Measurements from ENCODE around the gene MYL10. TPM values are rescaled to one million over a fixed set of nuclear protein-coding genes. Genes with fewer than 3 reads are reported as not detected.

The MYL10 gene
- total RNA-seq, 1 donor from 2014 or later = not detected

DNA sequence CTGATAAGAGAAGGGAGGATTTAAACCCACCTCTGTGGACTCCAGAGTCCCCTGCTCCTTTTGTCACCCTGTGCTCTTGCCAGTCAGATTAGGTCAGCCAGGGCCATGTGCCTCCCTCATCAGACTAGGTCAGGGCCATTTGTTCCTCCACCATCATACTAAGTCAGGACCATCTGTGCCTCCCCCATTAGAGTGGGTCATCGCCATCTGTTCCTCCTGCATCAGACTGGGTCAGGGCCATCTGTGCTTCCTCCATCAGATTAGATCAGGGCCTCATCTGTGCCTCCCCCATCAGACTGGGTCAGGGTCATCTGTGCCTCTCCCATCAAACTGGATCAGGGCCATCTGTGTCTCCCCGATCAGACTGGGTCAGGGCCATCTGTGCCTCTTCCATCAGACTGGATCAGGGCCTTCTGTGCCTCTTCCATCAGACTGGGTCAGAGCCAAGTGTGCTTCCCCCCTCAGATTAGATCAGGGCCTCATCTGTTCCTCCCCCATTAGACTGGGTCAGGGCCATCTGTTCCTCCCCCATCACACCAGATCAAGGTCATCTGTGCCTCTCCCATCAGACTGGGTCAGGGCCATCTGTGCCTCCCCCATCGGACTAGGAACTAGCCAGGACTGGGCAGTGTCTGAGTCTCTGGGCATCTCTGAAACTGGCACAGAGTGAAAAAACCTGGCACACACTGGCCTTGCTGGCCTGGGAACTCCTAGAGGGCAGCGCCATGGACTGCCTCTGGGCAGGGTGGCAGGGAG lies 11.5 kb downstream of the MYL10 start:
- Mint-ChIP-seq H3K27ac (ENCODE audit: unreplicated experiment) (no peak overlapping the region), H3K27me3 (ENCODE audit: unreplicated experiment) (no peaks in the 10 kb centered on the region), H3K4me1 (ENCODE audit: unreplicated experiment) (peaks cover 35% of the 10 kb centered on the region), H3K4me3 (ENCODE audit: unreplicated experiment) (no peak overlapping the region), H3K36me3 (ENCODE audit: unreplicated experiment) (no peaks in the 10 kb centered on the region), H3K9me3 (ENCODE audit: unreplicated experiment) (no peaks in the 10 kb centered on the region)
- TF ChIP-seq, protein P1, sequence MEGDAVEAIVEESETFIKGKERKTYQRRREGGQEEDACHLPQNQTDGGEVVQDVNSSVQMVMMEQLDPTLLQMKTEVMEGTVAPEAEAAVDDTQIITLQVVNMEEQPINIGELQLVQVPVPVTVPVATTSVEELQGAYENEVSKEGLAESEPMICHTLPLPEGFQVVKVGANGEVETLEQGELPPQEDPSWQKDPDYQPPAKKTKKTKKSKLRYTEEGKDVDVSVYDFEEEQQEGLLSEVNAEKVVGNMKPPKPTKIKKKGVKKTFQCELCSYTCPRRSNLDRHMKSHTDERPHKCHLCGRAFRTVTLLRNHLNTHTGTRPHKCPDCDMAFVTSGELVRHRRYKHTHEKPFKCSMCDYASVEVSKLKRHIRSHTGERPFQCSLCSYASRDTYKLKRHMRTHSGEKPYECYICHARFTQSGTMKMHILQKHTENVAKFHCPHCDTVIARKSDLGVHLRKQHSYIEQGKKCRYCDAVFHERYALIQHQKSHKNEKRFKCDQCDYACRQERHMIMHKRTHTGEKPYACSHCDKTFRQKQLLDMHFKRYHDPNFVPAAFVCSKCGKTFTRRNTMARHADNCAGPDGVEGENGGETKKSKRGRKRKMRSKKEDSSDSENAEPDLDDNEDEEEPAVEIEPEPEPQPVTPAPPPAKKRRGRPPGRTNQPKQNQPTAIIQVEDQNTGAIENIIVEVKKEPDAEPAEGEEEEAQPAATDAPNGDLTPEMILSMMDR (IDR thresholded peaks at IDR 0.05) = no peak
- no peak for DNase-seq (ENCODE audit: extremely low spot score, unreplicated experiment)

- TF ChIP-seq, protein P1 (IDR thresholded peaks at IDR 0.05) = no peak
- Mint-ChIP-seq H3K4me3 (ENCODE audit: unreplicated experiment) (no peak overlapping the region), H3K27me3 (ENCODE audit: unreplicated experiment) (no peaks in the 10 kb centered on the region), H3K4me1 (ENCODE audit: unreplicated experiment) (peaks cover 37% of the 10 kb centered on the region), H3K9me3 (ENCODE audit: unreplicated experiment) (no peaks in the 10 kb centered on the region), H3K36me3 (ENCODE audit: unreplicated experiment) (no peaks in the 10 kb centered on the region), H3K27ac (ENCODE audit: unreplicated experiment) (peak overlapping the region; percentile 63)
- DNase-seq (ENCODE audit: extremely low spot score, unreplicated experiment) = no peak
Observed at GRCh38 chr7:101615446-101615845, 13.7 kb downstream of the MYL10 start.

- TF ChIP-seq, protein P1 (IDR thresholded peaks at IDR 0.05) = no peak
- Mint-ChIP-seq H3K27me3 (ENCODE audit: unreplicated experiment) (no peaks in the 10 kb centered on the region), H3K4me1 (ENCODE audit: unreplicated experiment) (peaks cover 37% of the 10 kb centered on the region), H3K27ac (ENCODE audit: unreplicated experiment) (peak overlapping the region; percentile 63), H3K4me3 (ENCODE audit: unreplicated experiment) (no peak overlapping the region), H3K36me3 (ENCODE audit: unreplicated experiment) (no peaks in the 10 kb centered on the region), H3K9me3 (ENCODE audit: unreplicated experiment) (no peaks in the 10 kb centered on the region)
- no peak for DNase-seq (ENCODE audit: extremely low spot score, unreplicated experiment)
Observed at GRCh38 chr7:101614939-101615302, 14.2 kb downstream of the MYL10 start.

DNA sequence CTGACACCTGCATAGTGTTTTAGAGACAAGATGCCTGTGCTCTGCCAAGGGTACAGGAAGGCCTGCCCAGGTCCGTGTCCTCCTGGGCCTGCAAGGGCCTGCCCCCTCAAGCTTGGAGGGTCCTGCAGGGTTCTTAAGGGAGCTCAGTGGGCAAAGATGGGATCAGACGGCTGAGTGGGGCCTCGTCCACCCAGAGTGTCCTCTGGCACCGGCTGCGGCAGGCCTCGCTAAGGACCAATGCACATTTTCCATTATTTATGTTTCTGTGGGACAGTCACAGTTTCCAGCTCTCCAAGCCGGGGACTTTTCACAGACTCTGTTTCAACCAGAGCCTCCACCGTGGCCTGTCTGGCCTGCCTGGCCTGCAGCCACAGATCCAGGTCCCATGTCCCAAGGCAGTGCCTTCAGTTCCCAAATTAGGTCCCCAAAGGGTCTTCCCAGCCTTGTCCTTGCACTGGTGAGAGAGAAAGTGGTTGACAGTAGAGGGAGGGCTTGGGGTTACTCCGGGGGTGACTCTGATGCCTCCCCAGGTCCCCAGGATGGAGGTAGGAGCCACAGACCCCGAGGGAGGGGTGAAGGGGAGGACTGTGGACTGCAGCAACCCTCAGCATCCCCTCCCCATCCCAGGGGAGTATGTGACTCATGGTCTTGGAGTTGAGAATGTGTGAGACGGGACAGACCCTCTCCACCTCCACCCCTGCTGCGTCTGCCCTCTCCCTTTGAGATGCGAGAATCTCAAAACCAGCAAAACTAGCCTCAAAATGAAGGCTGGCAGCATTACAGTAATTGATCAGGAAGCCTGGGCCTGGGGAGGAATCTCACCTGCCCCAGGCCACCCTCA lies 14.8 kb downstream of the MYL10 start:
- Mint-ChIP-seq H3K9me3 (ENCODE audit: unreplicated experiment) (no peaks in the 10 kb centered on the region), H3K4me3 (ENCODE audit: unreplicated experiment) (no peak overlapping the region)

More for the DNA sequence above, 14.8 kb downstream of the MYL10 start:
- DNase-seq (ENCODE audit: extremely low spot score, unreplicated experiment) = no peak
- Mint-ChIP-seq H3K36me3 (ENCODE audit: unreplicated experiment) (no peaks in the 10 kb centered on the region), H3K27me3 (ENCODE audit: unreplicated experiment) (no peaks in the 10 kb centered on the region), H3K4me1 (ENCODE audit: unreplicated experiment) (peaks cover 37% of the 10 kb centered on the region), H3K27ac (ENCODE audit: unreplicated experiment) (peak overlapping the region; percentile 63)
- TF ChIP-seq, protein P1 (IDR thresholded peaks at IDR 0.05) = no peak
